ENCODE data around the gene PRH1.

The PRH1 gene

DNA sequence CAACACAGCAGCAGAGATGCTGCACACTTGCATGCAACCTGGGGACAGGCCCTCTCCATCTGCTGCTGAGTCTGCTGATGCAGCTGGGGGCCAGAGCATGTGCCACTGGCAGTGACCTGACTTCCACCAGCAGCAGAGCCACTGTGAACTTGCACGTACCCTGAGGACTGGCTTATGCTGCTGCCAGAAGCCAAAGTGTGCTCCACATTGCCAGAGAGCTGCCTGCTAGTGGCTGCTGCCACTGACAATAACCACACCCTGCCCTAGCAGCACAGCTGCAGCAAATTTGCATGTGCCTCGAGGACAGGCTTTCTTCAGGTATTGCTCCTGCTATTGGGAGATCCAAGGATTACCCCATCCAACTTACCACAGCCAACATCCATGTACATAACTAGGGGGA, 30.3 kb downstream of the PRH1 start:
- Histone ChIP-seq H3K4me3 (ENCODE audit: low read length) (no peak overlapping the region), H3K79me1 (ENCODE audit: low read length) (no peaks in the 10 kb centered on the region), H2AK5ac (ENCODE audit: low read length) (no peak overlapping the region), H2BK5ac (ENCODE audit: low read length) (no peak overlapping the region), H3K56ac (ENCODE audit: low read length) (no peak overlapping the region), H3K4me1 (ENCODE audit: control insufficient read depth, low read depth, low read length) (no peaks in the 10 kb centered on the region), H3K36me3 (ENCODE audit: control insufficient read depth, insufficient read depth, low read length) (no peaks in the 10 kb centered on the region), H3K9ac (ENCODE audit: low read length) (no peak overlapping the region), H3K23ac (ENCODE audit: low read length) (no peak overlapping the region), H3K4me2 (ENCODE audit: low read length) (no peak overlapping the region), H3K79me2 (ENCODE audit: control insufficient read depth, insufficient read depth, low read length) (no peaks in the 10 kb centered on the region), H2BK15ac (replicated peaks; ENCODE audit: low read depth) (no peak overlapping the region), H3K27ac (ENCODE audit: low read depth, low read length) (no peak overlapping the region), H4K5ac (ENCODE audit: low read length) (no peak overlapping the region), H3K27me3 (ENCODE audit: insufficient read depth, low read length, poor library complexity) (no peaks in the 10 kb centered on the region), H3K4ac (ENCODE audit: low read depth, low read length) (no peak overlapping the region), H3K18ac (ENCODE audit: low read length) (no peak overlapping the region), H4K8ac (ENCODE audit: low read depth, low read length) (no peak overlapping the region), H2BK120ac (ENCODE audit: low read depth, low read length) (no peak overlapping the region)
- WGBS (ENCODE audit: extremely low coverage, insufficient coverage, low lambda C conversion rate), result no CpG with 5 or more reads among the region's 2 CpGs
- DNase-seq, result no peak

DNA sequence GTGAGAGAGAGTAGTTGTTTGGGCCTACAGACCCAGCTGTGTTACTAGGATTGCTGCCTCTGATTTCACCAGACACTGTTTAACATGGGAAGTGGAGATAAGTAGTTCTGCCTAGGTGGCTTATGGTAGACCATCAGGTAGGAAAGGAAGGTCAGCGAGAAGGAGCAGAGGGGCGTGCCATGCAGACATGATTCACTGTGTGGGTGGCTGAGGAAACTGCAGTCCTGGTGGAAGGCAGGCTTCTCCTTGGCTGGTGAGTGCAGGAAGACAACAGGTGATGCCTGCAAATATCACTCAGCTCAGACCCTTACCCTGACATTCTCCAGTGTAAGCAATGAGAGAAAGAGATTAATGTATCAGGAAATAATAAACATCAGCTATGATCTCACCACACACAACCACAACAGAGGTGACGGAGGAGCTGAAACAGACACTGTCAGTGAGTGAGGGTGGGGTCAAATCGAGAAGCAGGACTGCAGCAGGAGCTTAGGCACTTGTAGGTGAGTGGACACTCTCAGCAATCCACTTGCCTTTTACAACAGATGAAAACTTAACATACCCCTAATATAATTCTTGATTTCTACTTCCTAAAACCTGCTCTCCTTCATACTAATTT, 32.7 kb downstream of the PRH1 start:
- H3K4ac ChIP-seq (ENCODE audit: low read depth, low read length), result no peak overlapping the region
- H4K8ac ChIP-seq (ENCODE audit: low read depth, low read length), result no peak overlapping the region
- no peak overlapping the region for H3K9ac ChIP-seq (ENCODE audit: low read length)
- H3K27me3 ChIP-seq (ENCODE audit: insufficient read depth, low read length, poor library complexity), result no peaks in the 10 kb centered on the region
- H4K5ac ChIP-seq (ENCODE audit: low read length), result no peak overlapping the region
- H3K23ac ChIP-seq (ENCODE audit: low read length), result no peak overlapping the region
- no peak overlapping the region for H3K4me2 ChIP-seq (ENCODE audit: low read length)
- H2BK120ac ChIP-seq (ENCODE audit: low read depth, low read length), result no peak overlapping the region
- H3K4me1 ChIP-seq (ENCODE audit: control insufficient read depth, low read depth, low read length), result no peaks in the 10 kb centered on the region
- WGBS (ENCODE audit: extremely low coverage, insufficient coverage, low lambda C conversion rate), result no CpG with 5 or more reads among the region's 4 CpGs
- no peak overlapping the region for H2AK5ac ChIP-seq (ENCODE audit: low read length)
- no peak overlapping the region for H3K4me3 ChIP-seq (ENCODE audit: low read length)
- no peak overlapping the region for H2BK15ac ChIP-seq (replicated peaks; ENCODE audit: low read depth)
- H3K27ac ChIP-seq (ENCODE audit: low read depth, low read length), result no peak overlapping the region
- no peaks in the 10 kb centered on the region for H3K79me1 ChIP-seq (ENCODE audit: low read length)
- H3K56ac ChIP-seq (ENCODE audit: low read length), result no peak overlapping the region
- no peak overlapping the region for H3K18ac ChIP-seq (ENCODE audit: low read length)
- H3K79me2 ChIP-seq (ENCODE audit: control insufficient read depth, insufficient read depth, low read length), result no peaks in the 10 kb centered on the region
- H3K36me3 ChIP-seq (ENCODE audit: control insufficient read depth, insufficient read depth, low read length), result no peaks in the 10 kb centered on the region
- no peak overlapping the region for H2BK5ac ChIP-seq (ENCODE audit: low read length)
- no peak for DNase-seq

DNA sequence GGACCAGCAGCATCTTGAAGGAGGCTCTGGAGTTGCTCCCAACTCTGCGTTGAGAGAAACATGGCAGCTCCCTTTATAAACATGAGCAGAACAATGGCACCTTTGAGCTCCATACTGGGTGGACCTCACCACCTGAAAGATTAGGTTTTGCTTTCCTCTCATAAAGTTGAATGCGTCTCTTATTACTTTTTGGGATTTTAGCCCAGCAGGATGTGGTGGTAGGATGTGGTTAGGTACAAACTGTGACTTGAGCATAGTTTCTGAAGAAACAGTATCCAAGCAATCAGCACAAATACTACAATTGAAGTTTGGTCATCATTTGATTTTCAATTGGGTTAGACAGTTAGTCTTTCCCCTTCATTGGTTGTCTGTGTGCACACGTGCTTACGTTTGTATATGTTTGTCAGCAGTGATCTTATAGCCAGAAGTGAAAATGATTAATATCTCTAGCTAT, 34.6 kb downstream of the PRH1 start, which contains the start of gene PRR4:
PRR4 (minus strand) TSS at position 51 of the 454 bp plus-strand sequence; CDS start at position 13, 38 bp downstream.
- no peak within 1 kb of the TSS for H2BK15ac ChIP-seq (replicated peaks; ENCODE audit: low read depth)
- no peak within 1 kb of the TSS for H3K9ac ChIP-seq (ENCODE audit: low read length)
- H3K4me3 ChIP-seq (ENCODE audit: low read length), result no peak within 1 kb of the TSS
- H4K5ac ChIP-seq (ENCODE audit: low read length), result no peak within 1 kb of the TSS
- DNase-seq, result no peak
- H3K4me1 ChIP-seq (ENCODE audit: control insufficient read depth, low read depth, low read length), result no peaks in the 10 kb centered on the region
- H3K79me2 ChIP-seq (ENCODE audit: control insufficient read depth, insufficient read depth, low read length), result no peaks in the 10 kb centered on the region
- no peak within 1 kb of the TSS for H2AK5ac ChIP-seq (ENCODE audit: low read length)
- H2BK120ac ChIP-seq (ENCODE audit: low read depth, low read length), result no peak within 1 kb of the TSS
- no peak within 1 kb of the TSS for H3K4me2 ChIP-seq (ENCODE audit: low read length)
- H3K4ac ChIP-seq (ENCODE audit: low read depth, low read length), result no peak within 1 kb of the TSS
- H4K8ac ChIP-seq (ENCODE audit: low read depth, low read length), result no peak within 1 kb of the TSS
- no peaks in the 10 kb centered on the region for H3K36me3 ChIP-seq (ENCODE audit: control insufficient read depth, insufficient read depth, low read length)
- no peak within 1 kb of the TSS for H2BK5ac ChIP-seq (ENCODE audit: low read length)
- no CpG with 5 or more reads among the region's 4 CpGs for WGBS (ENCODE audit: extremely low coverage, insufficient coverage, low lambda C conversion rate)
- H3K79me1 ChIP-seq (ENCODE audit: low read length), result no peaks in the 10 kb centered on the region
- H3K27me3 ChIP-seq (ENCODE audit: insufficient read depth, low read length, poor library complexity), result no peaks in the 10 kb centered on the region
- no peak within 1 kb of the TSS for H3K27ac ChIP-seq (ENCODE audit: low read depth, low read length)
- H3K56ac ChIP-seq (ENCODE audit: low read length), result no peak within 1 kb of the TSS
- H3K23ac ChIP-seq (ENCODE audit: low read length), result no peak within 1 kb of the TSS
- H3K18ac ChIP-seq (ENCODE audit: low read length), result no peak within 1 kb of the TSS

DNA sequence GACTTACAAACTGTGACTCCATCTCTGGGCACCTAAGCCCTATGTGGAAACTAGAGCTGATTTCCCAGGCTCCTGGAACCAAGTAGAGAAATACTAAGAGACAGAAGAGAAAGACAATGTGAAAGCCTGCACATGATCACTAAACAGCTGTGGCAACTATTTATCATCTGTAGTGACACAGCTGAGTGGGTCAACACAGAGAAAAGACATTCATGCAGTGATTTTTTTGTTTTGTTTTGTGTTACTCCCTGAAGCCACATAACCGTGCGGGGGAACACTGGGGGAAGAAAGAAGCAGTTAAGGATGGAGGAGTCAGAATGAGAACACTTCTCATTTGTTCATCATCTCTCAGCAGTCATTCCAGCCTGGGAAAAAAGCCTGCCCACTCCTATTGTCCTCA, 36.3 kb downstream of the PRH1 start:
- no CpG with 5 or more reads among the region's 2 CpGs for WGBS (ENCODE audit: extremely low coverage, insufficient coverage, low lambda C conversion rate)
- Histone ChIP-seq H3K4ac (ENCODE audit: low read depth, low read length) (no peak overlapping the region), H3K4me2 (ENCODE audit: low read length) (no peak overlapping the region)

DNA sequence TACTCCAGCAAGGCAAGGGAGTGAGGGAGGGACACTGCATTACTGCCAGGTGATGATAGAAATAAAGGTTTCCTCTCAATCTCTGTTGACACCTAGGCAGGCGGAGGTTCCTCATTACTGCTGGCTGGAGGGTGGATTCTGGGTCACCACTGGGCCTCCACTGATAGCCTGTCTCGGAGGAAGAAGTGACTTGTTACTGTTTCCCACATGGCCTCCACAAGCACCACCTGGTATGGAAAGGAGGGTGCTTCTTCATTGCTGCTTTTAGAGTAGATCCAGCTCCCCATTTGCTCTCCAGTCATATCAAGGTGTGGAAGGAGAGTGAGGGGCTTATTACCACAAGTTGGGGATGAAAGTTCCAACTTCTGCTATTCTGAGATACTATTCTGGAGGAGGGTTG, 41.2 kb downstream of the PRH1 start:
- Histone ChIP-seq H3K4me2 (ENCODE audit: low read length) (no peak overlapping the region), H2AK5ac (ENCODE audit: low read length) (no peak overlapping the region), H2BK120ac (ENCODE audit: low read depth, low read length) (no peak overlapping the region), H3K18ac (ENCODE audit: low read length) (no peak overlapping the region), H3K79me2 (ENCODE audit: control insufficient read depth, insufficient read depth, low read length) (no peaks in the 10 kb centered on the region), H4K8ac (ENCODE audit: low read depth, low read length) (no peak overlapping the region), H3K27me3 (ENCODE audit: insufficient read depth, low read length, poor library complexity) (no peaks in the 10 kb centered on the region), H3K27ac (ENCODE audit: low read depth, low read length) (no peak overlapping the region), H4K5ac (ENCODE audit: low read length) (no peak overlapping the region), H3K4me1 (ENCODE audit: control insufficient read depth, low read depth, low read length) (no peaks in the 10 kb centered on the region), H3K9ac (ENCODE audit: low read length) (no peak overlapping the region), H2BK5ac (ENCODE audit: low read length) (no peak overlapping the region), H3K23ac (ENCODE audit: low read length) (no peak overlapping the region), H3K4me3 (ENCODE audit: low read length) (no peak overlapping the region), H3K79me1 (ENCODE audit: low read length) (no peaks in the 10 kb centered on the region), H3K4ac (ENCODE audit: low read depth, low read length) (no peak overlapping the region), H3K56ac (ENCODE audit: low read length) (no peak overlapping the region), H2BK15ac (replicated peaks; ENCODE audit: low read depth) (no peak overlapping the region), H3K36me3 (ENCODE audit: control insufficient read depth, insufficient read depth, low read length) (no peaks in the 10 kb centered on the region)
- no peak for DNase-seq
- no CpG with 5 or more reads among the region's 2 CpGs for WGBS (ENCODE audit: extremely low coverage, insufficient coverage, low lambda C conversion rate)

More for the DNA sequence above, 36.3 kb downstream of the PRH1 start:
- H3K79me2 ChIP-seq (ENCODE audit: control insufficient read depth, insufficient read depth, low read length), result no peaks in the 10 kb centered on the region
- no peaks in the 10 kb centered on the region for H3K27me3 ChIP-seq (ENCODE audit: insufficient read depth, low read length, poor library complexity)
- no peak overlapping the region for H2BK15ac ChIP-seq (replicated peaks; ENCODE audit: low read depth)
- no peak overlapping the region for H3K56ac ChIP-seq (ENCODE audit: low read length)
- no peak overlapping the region for H3K18ac ChIP-seq (ENCODE audit: low read length)
- DNase-seq, result no peak
- no peak overlapping the region for H3K23ac ChIP-seq (ENCODE audit: low read length)
- no peak overlapping the region for H2AK5ac ChIP-seq (ENCODE audit: low read length)
- H2BK5ac ChIP-seq (ENCODE audit: low read length), result no peak overlapping the region
- no peak overlapping the region for H4K8ac ChIP-seq (ENCODE audit: low read depth, low read length)
- no peaks in the 10 kb centered on the region for H3K79me1 ChIP-seq (ENCODE audit: low read length)
- H3K4me3 ChIP-seq (ENCODE audit: low read length), result no peak overlapping the region
- no peaks in the 10 kb centered on the region for H3K36me3 ChIP-seq (ENCODE audit: control insufficient read depth, insufficient read depth, low read length)
- no peaks in the 10 kb centered on the region for H3K4me1 ChIP-seq (ENCODE audit: control insufficient read depth, low read depth, low read length)
- H3K27ac ChIP-seq (ENCODE audit: low read depth, low read length), result no peak overlapping the region
- no peak overlapping the region for H3K9ac ChIP-seq (ENCODE audit: low read length)
- H2BK120ac ChIP-seq (ENCODE audit: low read depth, low read length), result no peak overlapping the region
- H4K5ac ChIP-seq (ENCODE audit: low read length), result no peak overlapping the region

DNA sequence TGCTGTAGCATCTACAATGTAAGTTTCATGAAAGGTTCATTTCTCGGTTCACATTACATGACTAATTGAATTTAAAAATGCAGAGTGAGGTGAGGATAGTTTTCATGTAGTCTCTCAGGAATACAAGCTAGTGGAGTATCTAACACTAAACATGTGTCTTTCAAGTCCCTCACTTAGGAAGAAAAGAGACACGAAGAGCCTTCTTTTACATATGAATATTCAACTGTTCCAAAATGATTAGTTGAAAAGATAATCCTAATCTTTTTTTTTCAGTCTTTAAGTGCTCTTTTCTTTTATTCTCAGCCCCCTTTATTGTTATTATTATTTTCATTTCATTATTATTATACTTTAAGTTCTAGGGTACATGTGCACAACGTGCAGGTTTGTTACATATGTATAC, 45.6 kb downstream of the PRH1 start:
- Histone ChIP-seq H3K27ac (ENCODE audit: low read depth, low read length) (no peak overlapping the region), H4K8ac (ENCODE audit: low read depth, low read length) (no peak overlapping the region)
- no CpG with 5 or more reads among the region's 3 CpGs for WGBS (ENCODE audit: extremely low coverage, insufficient coverage, low lambda C conversion rate)

More for the DNA sequence above, 45.6 kb downstream of the PRH1 start:
- Histone ChIP-seq H2BK120ac (ENCODE audit: low read depth, low read length) (no peak overlapping the region), H3K4me1 (ENCODE audit: control insufficient read depth, low read depth, low read length) (no peaks in the 10 kb centered on the region), H2BK5ac (ENCODE audit: low read length) (no peak overlapping the region), H3K4me2 (ENCODE audit: low read length) (no peak overlapping the region), H3K79me2 (ENCODE audit: control insufficient read depth, insufficient read depth, low read length) (no peaks in the 10 kb centered on the region), H3K36me3 (ENCODE audit: control insufficient read depth, insufficient read depth, low read length) (no peaks in the 10 kb centered on the region), H3K79me1 (ENCODE audit: low read length) (no peaks in the 10 kb centered on the region), H3K4ac (ENCODE audit: low read depth, low read length) (no peak overlapping the region), H3K4me3 (ENCODE audit: low read length) (no peak overlapping the region), H2AK5ac (ENCODE audit: low read length) (no peak overlapping the region), H3K56ac (ENCODE audit: low read length) (no peak overlapping the region), H3K18ac (ENCODE audit: low read length) (no peak overlapping the region), H3K9ac (ENCODE audit: low read length) (no peak overlapping the region), H3K23ac (ENCODE audit: low read length) (no peak overlapping the region), H4K5ac (ENCODE audit: low read length) (no peak overlapping the region), H3K27me3 (ENCODE audit: insufficient read depth, low read length, poor library complexity) (no peaks in the 10 kb centered on the region), H2BK15ac (replicated peaks; ENCODE audit: low read depth) (no peak overlapping the region)
- no peak for DNase-seq
